Suprapubic skin (tissue), 4 donors: ENCODE measurements around the gene ETV1. TPM values are rescaled to one million over a fixed set of nuclear protein-coding genes. Genes with fewer than 3 reads are reported as not detected.

Source experiments
- DNase-seq, 2 donors: peaks; one replicate each; pipeline ENCODE4 v3.0.0-alpha.2; 2019; ENCODE audit warnings: low spot score in 2 of 2
- H3K27ac ChIP-seq: fragments of 200-600 bp; sonication (generic); one replicate; pipeline ENCODE4 v1.5.1; 2019
- H3K27me3 ChIP-seq: fragments of 200-600 bp; sonication (generic); one replicate; pipeline ENCODE4 v1.5.1; 2019
- H3K36me3 ChIP-seq: fragments of 200-600 bp; sonication (generic); one replicate; pipeline ENCODE4 v1.5.1; 2019
- H3K4me1 ChIP-seq: fragments of 200-600 bp; sonication (generic); one replicate; pipeline ENCODE4 v1.5.1; 2019
- H3K4me3 ChIP-seq: fragments of 200-600 bp; sonication (generic); one replicate; pipeline ENCODE4 v1.5.1; 2019; ENCODE audit warnings: mild to moderate bottlenecking
- H3K9me3 ChIP-seq: fragments of 200-600 bp; sonication (generic); one replicate; pipeline ENCODE4 v1.5.1; 2019
- CTCF ChIP-seq, 2 donors: fragments of 200-600 bp in 1 of 2; fragments of 450-650 bp in 1 of 2; sonication (generic) in 1 of 2; IDR thresholded peaks; one replicate each; pipeline ENCODE4 v1.5.1; 2016 to 2019; ENCODE audit warnings: antibody characterized with exemption in 2 of 2, mild to moderate bottlenecking in 1 of 2, moderate library complexity in 1 of 2
- EP300 ChIP-seq: sonication (generic); formaldehyde crosslinking; IDR thresholded peaks from one replicate; pipeline ENCODE4 v1.6.1; 2017; ENCODE audit warnings: antibody characterized with exemption
- POLR2A ChIP-seq, 2 donors: fragments of 450-650 bp; IDR thresholded peaks; one replicate each; pipeline ENCODE4 v1.6.1; 2017; ENCODE audit warnings: antibody characterized with exemption in 2 of 2, mild to moderate bottlenecking in 2 of 2, moderate library complexity in 2 of 2
- POLR2AphosphoS5 ChIP-seq, 3 donors: sonication (generic); formaldehyde crosslinking; IDR thresholded peaks; one replicate each; pipeline ENCODE4 v1.6.1; 2017; ENCODE audit warnings: antibody characterized with exemption in 3 of 3
- WGBS: methylation state at CpG from one replicate; pipeline ENCODE4 v1.1.5; 2018; 5-methylcytosine and 5-hydroxymethylcytosine counted together
- total RNA-seq, 4 donors: library from RNA; depleted of rRNA; stranded (reverse); fragments of >200 nt; gene quantifications; one replicate each; pipeline ENCODE4 v1.1.0, GENCODE V29; 2016

ETV1 gene
- total RNA-seq, 4 donors from 2014 or later = 3.3 to 7.6 (median 5.3) TPM

GRCh38 chr7:13852281-13852968, 137.0 kb downstream of the ETV1 start:
- H3K9me3 ChIP-seq = no peaks in the 10 kb centered on the region
- no peak for DNase-seq
- H3K27me3 ChIP-seq = no peaks in the 10 kb centered on the region
- TF ChIP-seq CTCF (IDR thresholded peaks at IDR 0.05) (no peak), EP300 (no peak), POLR2A (IDR thresholded peaks at IDR 0.05) (no peak), POLR2AphosphoS5 (IDR thresholded peaks at IDR 0.05) (no peak)
- no peak overlapping the region for H3K4me3 ChIP-seq
- no peaks in the 10 kb centered on the region for H3K36me3 ChIP-seq
- peaks cover 8% of the 10 kb centered on the region for H3K4me1 ChIP-seq
- WGBS = 89% methylated on average over 8 of the region's 8 CpGs
- no peak overlapping the region for H3K27ac ChIP-seq

- no peaks in the 10 kb centered on the region for H3K27me3 ChIP-seq
- no peaks in the 10 kb centered on the region for H3K36me3 ChIP-seq
- TF ChIP-seq POLR2A (IDR thresholded peaks at IDR 0.05) (no peak), EP300 (no peak), POLR2AphosphoS5 (IDR thresholded peaks at IDR 0.05) (no peak), CTCF (IDR thresholded peaks at IDR 0.05) (no peak)
- H3K9me3 ChIP-seq = no peaks in the 10 kb centered on the region
- peaks cover 8% of the 10 kb centered on the region for H3K4me1 ChIP-seq
- 67% methylated on average over 4 of the region's 4 CpGs for WGBS
- no peak for DNase-seq
- no peak overlapping the region for H3K27ac ChIP-seq
- no peak overlapping the region for H3K4me3 ChIP-seq
Measured at GRCh38 chr7:13851736-13852135, 137.7 kb downstream of the ETV1 start.

GRCh38 chr7:13850185-13850752, 139.2 kb downstream of the ETV1 start:
- TF ChIP-seq POLR2AphosphoS5 (IDR thresholded peaks at IDR 0.05) = no peak
- no peak for TF ChIP-seq EP300
- TF ChIP-seq CTCF (IDR thresholded peaks at IDR 0.05) = no peak
- TF ChIP-seq POLR2A (IDR thresholded peaks at IDR 0.05) = no peak
- Histone ChIP-seq H3K9me3 (no peaks in the 10 kb centered on the region), H3K4me1 (peaks cover 8% of the 10 kb centered on the region), H3K27ac (no peak overlapping the region), H3K36me3 (no peaks in the 10 kb centered on the region), H3K27me3 (no peaks in the 10 kb centered on the region), H3K4me3 (no peak overlapping the region)
- WGBS = 14% methylated on average over 2 of the region's 2 CpGs
- DNase-seq = no peak

- H3K27me3 ChIP-seq = no peaks in the 10 kb centered on the region
- no peaks in the 10 kb centered on the region for H3K9me3 ChIP-seq
- TF ChIP-seq POLR2AphosphoS5 (IDR thresholded peaks at IDR 0.05) (no peak), CTCF (IDR thresholded peaks at IDR 0.05) (no peak), POLR2A (IDR thresholded peaks at IDR 0.05) (no peak), EP300 (no peak)
- 88% methylated on average over 3 of the region's 3 CpGs for WGBS
- no peak overlapping the region for H3K4me3 ChIP-seq
- H3K4me1 ChIP-seq = peaks cover 8% of the 10 kb centered on the region
- H3K36me3 ChIP-seq = no peaks in the 10 kb centered on the region
- no peak for DNase-seq
- no peak overlapping the region for H3K27ac ChIP-seq
Measured at GRCh38 chr7:13849163-13849892, 140.1 kb downstream of the ETV1 start.

DNA sequence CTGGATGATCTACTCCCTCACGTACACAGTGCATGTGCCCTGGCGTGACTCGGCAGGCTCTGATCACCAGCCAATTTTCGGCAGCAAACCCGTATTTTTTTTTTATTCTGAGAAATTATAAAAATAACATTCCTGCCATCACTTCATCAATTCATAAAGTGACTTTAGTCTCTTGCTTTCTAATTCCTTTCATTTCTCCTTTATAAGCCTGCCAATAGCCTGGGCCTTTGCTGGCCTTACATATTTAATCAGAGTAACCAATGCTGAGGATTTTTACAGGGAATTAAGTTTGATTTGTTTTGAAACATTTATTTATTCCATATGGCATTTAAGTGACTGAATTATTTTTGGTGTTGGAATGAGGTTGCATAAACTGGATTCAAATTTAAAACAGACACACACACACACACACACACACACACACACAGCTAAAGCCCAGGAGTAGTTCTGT, 140.8 kb downstream of the ETV1 start:
- peaks cover 8% of the 10 kb centered on the region for H3K4me1 ChIP-seq
- TF ChIP-seq POLR2AphosphoS5 (IDR thresholded peaks at IDR 0.05) = no peak
- TF ChIP-seq POLR2A (IDR thresholded peaks at IDR 0.05) = no peak
- no peak for TF ChIP-seq CTCF (IDR thresholded peaks at IDR 0.05)
- no peak for TF ChIP-seq EP300
- H3K27ac ChIP-seq = no peak overlapping the region
- no peaks in the 10 kb centered on the region for H3K9me3 ChIP-seq
- no peaks in the 10 kb centered on the region for H3K27me3 ChIP-seq
- 30% methylated on average over 5 of the region's 5 CpGs for WGBS
- H3K36me3 ChIP-seq = no peaks in the 10 kb centered on the region
- DNase-seq = no peak
- no peak overlapping the region for H3K4me3 ChIP-seq
